ENCODE data around the gene SDC1.

SDC1 gene

GRCh38 chr2:20213651-20214565, 11.0 kb downstream of the SDC1 start:
- DNase-seq, result no peak

GRCh38 chr2:20212871-20213503, 11.9 kb downstream of the SDC1 start:
- DNase-seq, result no peak

GRCh38 chr2:20212459-20212870, 12.5 kb downstream of the SDC1 start:
- DNase-seq, result no peak

- no peak for DNase-seq
These were observed 13.0 kb downstream of the SDC1 start for GRCh38 chr2:20211860-20212458.

GRCh38 chr2:20211420-20211819, 13.5 kb downstream of the SDC1 start:
- no peak for DNase-seq

- no peak for DNase-seq
These were observed 14.5 kb downstream of the SDC1 start for GRCh38 chr2:20210462-20210861.

- no peak for DNase-seq
These were observed 15.4 kb downstream of the SDC1 start for GRCh38 chr2:20209373-20210109.

GRCh38 chr2:20208476-20208859, 16.5 kb downstream of the SDC1 start:
- no peak for DNase-seq

- no peak for DNase-seq
These were observed 17.9 kb downstream of the SDC1 start for GRCh38 chr2:20207051-20207450.

- no peak for DNase-seq
These were observed 18.9 kb downstream of the SDC1 start for GRCh38 chr2:20205915-20206524.

- no peak for DNase-seq
These were observed 19.9 kb downstream of the SDC1 start for GRCh38 chr2:20205069-20205468.

GRCh38 chr2:20203521-20204225, 21.3 kb downstream of the SDC1 start:
- DNase-seq, result no peak

GRCh38 chr2:20203072-20203471, 21.9 kb downstream of the SDC1 start:
- no peak for DNase-seq

- DNase-seq, result no peak
These were observed 23.3 kb downstream of the SDC1 start for GRCh38 chr2:20201671-20202070.

- no peak for DNase-seq
These were observed 24.0 kb downstream of the SDC1 start for GRCh38 chr2:20200697-20201555.

- DNase-seq, result no peak
These were observed 25.2 kb downstream of the SDC1 start for GRCh38 chr2:20199633-20200270.

GRCh38 chr2:20198796-20199632, 25.9 kb downstream of the SDC1 start:
- DNase-seq, result no peak

GRCh38 chr2:20198001-20198400, 26.9 kb downstream of the SDC1 start:
- no peak for DNase-seq

GRCh38 chr2:20197192-20197591, 27.7 kb downstream of the SDC1 start:
- no peak for DNase-seq

Data from hematopoietic multipotent progenitor cell treated with erythropoietin and hydrocortisone succinate and interleukin-3 and kit ligand, for 8 days (in vitro differentiated cells).